Brain microvascular endothelial cell (primary cell): ENCODE results near the gene GANAB.

ENCODE experiments used
- DNase-seq: peaks from one replicate; pipeline ENCODE4 v3.0.0-alpha.2; 2020
- H3K27ac ChIP-seq: fragments of 250-450 bp; sonication (Bioruptor Pico); 2 replicates; pipeline ENCODE4 v1.5.1; 2020; ENCODE audit warnings: mild to moderate bottlenecking, moderate library complexity
- H3K27me3 ChIP-seq: fragments of 250-450 bp; sonication (Bioruptor Pico); replicated peaks from 2 replicates; pipeline ENCODE4 v1.5.1; 2020; ENCODE audit warnings: mild to moderate bottlenecking
- H3K36me3 ChIP-seq: fragments of 250-450 bp; sonication (Bioruptor Pico); replicated peaks from 2 replicates; pipeline ENCODE4 v1.5.1; 2020; ENCODE audit warnings: mild to moderate bottlenecking
- H3K4me3 ChIP-seq: 2 replicates; pipeline ENCODE4 v1.5.1; 2011; ENCODE audit warnings: low read depth, mild to moderate bottlenecking, control low read depth, low read length, moderate library complexity
- CTCF ChIP-seq: IDR thresholded peaks from 2 replicates; pipeline ENCODE4 v1.5.1; 2011; ENCODE audit warnings: low read depth, mild to moderate bottlenecking, moderate library complexity, low read length, control low read depth, inconsistent platforms; ENCODE audit errors: missing control alignments
- in situ Hi-C: cut with HindIII; loops from 2 replicates; pipeline ENCODE4 v1.10.0; 2017; ENCODE audit warnings: low sequenced_read_pairs, low pct_ligation_motif_present

Gene GANAB

DNA sequence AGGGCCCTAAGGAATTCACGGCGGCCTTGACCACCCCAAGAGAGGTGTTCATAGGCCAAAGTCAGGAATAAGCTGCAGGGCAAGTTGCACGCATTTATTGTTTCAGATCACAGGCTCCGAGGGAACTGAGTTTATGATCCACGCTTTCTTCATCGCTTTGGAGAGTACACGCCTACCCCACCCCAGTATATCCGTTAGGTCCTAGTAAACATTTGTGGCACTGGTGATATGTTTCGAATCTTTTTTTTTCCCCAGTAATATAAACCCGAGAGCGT lies 805 bp downstream of the GANAB start:
- H3K27ac ChIP-seq, result peak overlapping the region; percentile 91
- in situ Hi-C loops, result no loop called here
- peaks cover 39% of the 10 kb centered on the region for H3K36me3 ChIP-seq
- no peak for TF ChIP-seq CTCF
- peak overlapping the region; percentile 89 for H3K4me3 ChIP-seq
- no peaks in the 10 kb centered on the region for H3K27me3 ChIP-seq
- no peak for DNase-seq

- Histone ChIP-seq H3K36me3 (peaks cover 40% of the 10 kb centered on the region), H3K27me3 (no peaks in the 10 kb centered on the region), H3K27ac (no peak overlapping the region), H3K4me3 (no peak overlapping the region)
- TF ChIP-seq CTCF, result no peak
- in situ Hi-C loops, result no loop called here
- DNase-seq, result no peak
These were observed 2.2 kb downstream of the GANAB start for GRCh38 chr11:62644220-62644619.

- in situ Hi-C loops, result no loop called here
- Histone ChIP-seq H3K27ac (no peak overlapping the region), H3K27me3 (no peaks in the 10 kb centered on the region), H3K36me3 (peaks cover 83% of the 10 kb centered on the region), H3K4me3 (no peak overlapping the region)
- no peak for TF ChIP-seq CTCF
- no peak for DNase-seq
These were observed 13.9 kb downstream of the GANAB start for GRCh38 chr11:62632492-62632891.

DNA sequence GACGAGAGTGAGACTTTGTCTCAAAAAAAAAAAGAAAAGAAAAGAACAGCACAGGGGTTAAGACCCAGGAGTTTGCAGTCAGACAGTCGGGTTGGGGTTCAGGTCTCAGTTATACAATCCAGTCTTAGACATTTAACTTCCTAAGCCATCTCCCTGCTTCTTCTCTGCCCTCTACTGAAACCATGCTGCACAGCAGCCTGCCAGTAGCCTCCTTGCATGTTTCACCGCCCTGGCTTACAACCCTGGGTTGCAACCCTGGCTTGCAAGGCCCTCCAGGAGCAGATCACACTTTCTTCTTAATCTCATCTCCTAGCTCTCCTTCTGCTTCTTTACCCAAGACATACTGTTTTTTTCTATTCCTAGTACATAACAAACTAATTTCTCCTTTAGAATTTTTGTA lies 18.7 kb downstream of the GANAB start:
- no peak for DNase-seq
- in situ Hi-C loops, result no loop called here
- Histone ChIP-seq H3K27ac (no peak overlapping the region), H3K27me3 (no peaks in the 10 kb centered on the region), H3K4me3 (no peak overlapping the region), H3K36me3 (peaks cover 68% of the 10 kb centered on the region)
- TF ChIP-seq CTCF, result peak; percentile 24

DNA sequence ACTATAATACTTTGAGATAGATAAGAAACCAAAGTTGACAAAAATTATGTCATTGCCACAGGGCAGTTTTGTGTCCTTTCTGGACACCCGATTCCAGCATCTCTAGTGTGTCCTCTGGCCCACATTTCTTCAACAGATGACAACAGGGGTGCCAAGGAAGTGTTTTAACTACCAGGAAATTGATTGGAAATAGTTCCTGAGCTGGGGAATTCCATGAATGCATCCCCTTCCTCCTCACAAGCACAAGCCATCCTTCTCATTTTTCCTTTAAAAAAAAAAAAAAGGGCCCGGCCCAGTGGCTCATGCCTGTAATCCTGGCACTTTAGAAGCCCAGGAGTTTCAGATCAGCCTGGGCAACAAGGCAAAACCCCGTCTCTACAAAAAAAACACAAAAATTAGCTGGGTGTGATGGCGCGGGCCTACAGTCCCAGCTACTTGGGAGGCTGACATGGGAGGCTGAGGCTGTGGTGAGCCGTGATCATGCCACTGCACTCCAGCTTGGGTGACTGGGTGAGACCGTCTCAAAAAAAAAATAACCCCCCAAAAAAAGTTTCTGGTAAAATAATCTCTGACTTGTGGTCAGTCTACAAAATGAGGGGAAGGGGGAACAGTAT lies 23.8 kb downstream of the GANAB start:
- TF ChIP-seq CTCF, result no peak
- in situ Hi-C loops, result no loop called here
- Histone ChIP-seq H3K27ac (peak overlapping the region; percentile 40), H3K27me3 (no peaks in the 10 kb centered on the region), H3K4me3 (no peak overlapping the region), H3K36me3 (peaks cover 24% of the 10 kb centered on the region)
- no peak for DNase-seq
